Muscle of leg (tissue), 11 donors: ENCODE measurements around the gene BDH1. TPM values are rescaled to one million over a fixed set of nuclear protein-coding genes. Genes with fewer than 3 reads are reported as not detected.

Experiments
- DNase-seq: peaks from one replicate; pipeline ENCODE4 v3.0.0; 2013
- H3K27ac ChIP-seq: one replicate; pipeline ENCODE4 v1.5.1; 2013; ENCODE audit warnings: mild to moderate bottlenecking, low read length, control low read depth
- H3K27me3 ChIP-seq: one replicate; pipeline ENCODE4 v1.6.1; 2013; ENCODE audit warnings: low read length; ENCODE audit not compliant: control insufficient read depth, insufficient read depth
- H3K36me3 ChIP-seq: one replicate; pipeline ENCODE4 v1.6.1; 2013; ENCODE audit warnings: low read length; ENCODE audit not compliant: control insufficient read depth, insufficient read depth
- H3K4me1 ChIP-seq: one replicate; pipeline ENCODE4 v1.6.1; 2013; ENCODE audit warnings: low read length; ENCODE audit not compliant: control insufficient read depth, insufficient read depth
- H3K4me3 ChIP-seq: one replicate; pipeline ENCODE4 v1.5.1; 2013; ENCODE audit warnings: low read length, control low read depth
- H3K9me3 ChIP-seq: replicated peaks from 2 replicates; pipeline ENCODE4 v1.6.1; 2013; ENCODE audit warnings: low read depth, low read length; ENCODE audit not compliant: control insufficient read depth
- WGBS: methylation state at CpG from one replicate; pipeline ENCODE4 v1.1.5; 2013; ENCODE audit warnings: missing lambda C conversion rate; ENCODE audit not compliant: insufficient coverage; 5-methylcytosine and 5-hydroxymethylcytosine counted together
- polyA plus RNA-seq, 8 donors: library from polyadenylated mRNA; unstranded; fragments of 120-200 nt; gene quantifications; one replicate each; pipeline versions ENCODE4 v1.2.1 to v1.2.3, GENCODE V29; 2013; ENCODE audit warnings: inconsistent platforms in 1 of 8, low replicate concordance in 1 of 8; ENCODE audit not compliant: insufficient read length in 8 of 8, insufficient read depth in 1 of 8
- total RNA-seq: library from RNA; stranded (reverse); fragments of 120-200 nt; gene quantifications from one replicate; pipeline ENCODE4 v1.2.4, GENCODE V29; 2013

BDH1 gene
- total and polyA plus RNA-seq, 9 donors = 3.2 to 7.4 (median 3.9) TPM

GRCh38 chr3:197464794-197465193, 91.0 kb downstream of the BDH1 start:
- H3K4me3 ChIP-seq = no peak overlapping the region
- no peak for DNase-seq
- no peaks in the 10 kb centered on the region for H3K36me3 ChIP-seq
- no peak overlapping the region for H3K27ac ChIP-seq
- H3K9me3 ChIP-seq = no peaks in the 10 kb centered on the region
- H3K27me3 ChIP-seq = no peaks in the 10 kb centered on the region
- 51% methylated on average over 3 of the region's 9 CpGs for WGBS
- H3K4me1 ChIP-seq = peaks cover 8% of the 10 kb centered on the region

DNA sequence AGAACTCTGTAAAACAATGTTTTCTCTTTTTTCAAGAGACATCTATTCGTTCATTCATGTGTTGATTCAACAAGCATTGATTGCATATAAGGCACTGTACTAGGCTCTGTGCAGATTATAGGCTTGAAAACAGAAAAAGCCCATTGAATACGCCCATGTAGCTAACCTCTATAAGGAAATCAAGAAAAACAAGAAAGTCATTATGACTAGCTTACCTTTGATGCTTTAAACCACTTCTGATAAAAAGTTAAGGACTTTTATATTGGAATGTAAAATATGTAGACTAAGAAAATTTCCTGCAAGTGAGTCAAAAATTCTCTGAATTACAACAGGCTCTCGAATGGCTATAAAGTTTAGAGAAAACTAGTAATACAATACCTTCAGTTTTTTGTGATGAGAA, 92.5 kb downstream of the BDH1 start:
- no CpG with 5 or more reads among the region's 3 CpGs for WGBS
- DNase-seq = no peak
- Histone ChIP-seq H3K27me3 (no peaks in the 10 kb centered on the region), H3K36me3 (no peaks in the 10 kb centered on the region), H3K27ac (no peak overlapping the region), H3K4me3 (no peak overlapping the region), H3K4me1 (peaks cover 8% of the 10 kb centered on the region), H3K9me3 (no peaks in the 10 kb centered on the region)

DNA sequence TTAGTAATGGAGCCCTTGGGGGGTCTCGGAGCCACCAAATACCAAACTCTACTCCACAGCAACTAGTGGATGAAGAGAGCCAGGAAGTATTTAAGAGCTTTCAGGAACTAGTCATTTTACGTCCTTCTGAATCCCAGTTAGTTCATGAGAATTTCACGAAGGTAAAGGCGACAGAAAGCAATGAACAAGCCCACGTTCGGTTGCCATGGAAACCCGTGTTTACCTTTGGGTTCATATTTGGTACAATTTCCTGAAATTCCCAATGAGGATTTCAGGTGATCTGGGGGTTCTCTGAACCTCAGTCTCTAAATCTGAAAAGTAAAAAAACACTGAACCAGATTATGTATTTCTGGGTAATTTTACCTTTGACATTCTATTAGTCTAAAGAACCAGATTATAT, 93.0 kb downstream of the BDH1 start:
- WGBS = 69% methylated on average over 3 of the region's 7 CpGs
- Histone ChIP-seq H3K27ac (no peak overlapping the region), H3K9me3 (no peaks in the 10 kb centered on the region), H3K36me3 (no peaks in the 10 kb centered on the region), H3K4me3 (no peak overlapping the region), H3K4me1 (peaks cover 8% of the 10 kb centered on the region), H3K27me3 (no peaks in the 10 kb centered on the region)
- no peak for DNase-seq

DNA sequence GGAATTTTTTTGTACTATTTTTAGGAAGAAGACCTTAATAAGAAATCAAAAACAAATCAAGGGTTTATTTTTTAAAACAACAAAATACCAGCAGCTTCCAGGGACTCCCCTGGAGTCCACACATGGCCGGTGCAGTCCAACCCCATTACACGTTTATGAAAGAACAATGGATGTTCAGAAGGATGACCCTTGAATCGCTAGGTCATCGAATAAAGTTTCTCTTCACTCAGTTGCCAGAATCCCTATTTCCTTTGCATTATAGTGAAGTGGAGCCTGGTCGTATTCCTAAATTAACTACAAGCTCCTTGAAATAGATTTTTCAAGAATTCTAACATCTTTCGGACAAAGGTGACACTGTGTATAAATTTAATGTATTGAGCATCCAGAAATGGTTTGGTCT, 95.1 kb downstream of the BDH1 start:
- no peaks in the 10 kb centered on the region for H3K36me3 ChIP-seq
- peaks cover 13% of the 10 kb centered on the region for H3K4me1 ChIP-seq
- H3K27me3 ChIP-seq = peaks cover 3% of the 10 kb centered on the region
- no peaks in the 10 kb centered on the region for H3K9me3 ChIP-seq
- WGBS = 100% methylated on average over 1 of the region's 6 CpGs
- no peak for DNase-seq
- no peak overlapping the region for H3K27ac ChIP-seq
- H3K4me3 ChIP-seq = no peak overlapping the region

DNA sequence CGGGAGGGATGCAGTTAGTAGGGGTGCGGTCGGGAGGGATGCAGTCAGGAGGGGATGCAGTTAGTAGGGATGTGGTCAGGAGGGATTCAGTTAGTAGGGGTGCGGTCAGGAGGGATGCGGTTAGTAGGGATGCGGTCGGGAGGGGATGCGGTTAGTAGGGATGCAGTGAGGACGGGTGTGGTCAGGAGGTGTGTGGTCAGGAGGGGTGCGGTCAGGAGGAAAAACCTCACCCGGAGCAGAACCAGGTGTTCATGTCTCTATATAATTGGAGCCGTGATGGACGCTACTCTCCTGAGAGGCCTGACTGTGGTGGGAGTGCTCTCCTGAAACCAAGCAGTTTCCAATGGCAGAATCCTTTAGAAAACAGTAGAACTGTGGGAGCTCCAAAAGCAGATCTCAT, 95.8 kb downstream of the BDH1 start:
- no peak overlapping the region for H3K4me3 ChIP-seq
- no peak for DNase-seq
- H3K9me3 ChIP-seq = no peaks in the 10 kb centered on the region
- WGBS = 78% methylated on average over 6 of the region's 13 CpGs
- peaks cover 3% of the 10 kb centered on the region for H3K27me3 ChIP-seq
- H3K4me1 ChIP-seq = peaks cover 13% of the 10 kb centered on the region
- H3K27ac ChIP-seq = no peak overlapping the region
- no peaks in the 10 kb centered on the region for H3K36me3 ChIP-seq

Other genes with a start within 250 kb of the BDH1 start
- gene RUBCN, start 180.9 kb upstream of the BDH1 start, total RNA-seq = 6.8 TPM
- 10 to 100 TPM in 2 of 8 donors, 1 to 10 TPM in 6; 7.3 to 12.6 (median 8.6) TPM for gene RUBCN, start 180.9 kb upstream of the BDH1 start, polyA plus RNA-seq
- 52.9 TPM for gene FYTTD1, start 193.9 kb upstream of the BDH1 start, total RNA-seq
- gene FYTTD1, start 193.9 kb upstream of the BDH1 start, polyA plus RNA-seq = 10 to 100 TPM; 44.7 to 79.9 (median 64.6) TPM
- gene LRCH3, start 235.3 kb upstream of the BDH1 start, total RNA-seq = 28.5 TPM
- gene LRCH3, start 235.3 kb upstream of the BDH1 start, polyA plus RNA-seq = 10 to 100 TPM; 21.7 to 39.1 (median 25.7) TPM